Measurements from ENCODE around the gene SLC4A3. TPM values are rescaled to one million over a fixed set of nuclear protein-coding genes. Genes with fewer than 3 reads are reported as not detected.

Gene SLC4A3
- total RNA-seq, 4 donors from 2014 or later: 2.3 to 29.4 (median 3.5) TPM

GRCh38 chr2:219613461-219614070 lies 13.9 kb upstream of the SLC4A3 start:
- no peaks in the 10 kb centered on the region for H3K36me3 ChIP-seq

DNA sequence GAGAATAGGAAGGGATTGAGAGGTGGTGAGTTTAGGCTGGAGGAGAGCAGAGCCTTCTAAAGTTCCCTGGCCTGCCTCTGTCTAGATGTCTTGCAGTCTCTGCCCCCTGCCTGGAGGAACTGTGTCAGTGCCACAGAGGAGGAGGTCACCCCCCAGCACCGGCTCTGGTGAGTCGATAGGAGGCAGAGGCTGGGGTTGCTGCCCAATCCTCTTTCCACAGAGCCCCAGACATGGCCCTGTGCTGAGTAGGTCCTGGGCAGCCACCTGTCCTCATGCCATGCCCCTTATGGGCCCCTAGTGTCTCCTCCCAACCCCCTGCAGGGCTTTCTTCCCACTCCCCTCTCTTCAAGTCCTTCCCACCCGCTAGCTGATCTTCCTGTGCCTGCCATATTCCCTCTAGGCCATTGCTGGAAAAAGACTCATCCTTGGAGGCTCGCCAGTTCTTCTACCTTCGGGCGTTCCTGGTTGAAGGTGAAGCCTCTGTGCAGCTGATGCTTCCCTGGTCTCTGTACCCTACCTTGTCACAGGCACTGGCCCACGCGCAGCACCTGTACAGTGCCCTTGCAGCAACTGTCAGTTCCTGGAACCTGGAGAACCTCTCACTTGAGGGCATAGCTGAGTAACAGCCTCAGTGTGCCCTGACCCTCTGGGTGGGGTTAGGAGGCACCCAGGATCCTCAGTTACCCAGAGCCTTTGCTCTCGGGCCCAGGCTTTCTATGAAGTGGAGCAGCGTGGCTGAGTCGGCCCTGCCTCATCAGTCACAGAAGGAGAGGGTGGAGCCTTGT lies 13.2 kb upstream of the SLC4A3 start:
- H3K4me1 ChIP-seq: peaks cover 0 to 2% of the 10 kb centered on the region in 2 donors
- H3K27ac ChIP-seq: no peak overlapping the region
- no peaks in the 10 kb centered on the region for H3K9me3 ChIP-seq
- H3K4me3 ChIP-seq: no peak overlapping the region
- H3K36me3 ChIP-seq: no peaks in the 10 kb centered on the region
- intact Hi-C loops (cut with DNase I; ENCODE audit: low total_unique reads): no loop called here
- no peak for TF ChIP-seq CTCF (IDR thresholded peaks at IDR 0.05)
- no peak for TF ChIP-seq POLR2A (IDR thresholded peaks at IDR 0.05)
- no peaks in the 10 kb centered on the region for H3K27me3 ChIP-seq
- DNase-seq: no peak

More at GRCh38 chr2:219613461-219614070, 13.9 kb upstream of the SLC4A3 start:
- Histone ChIP-seq H3K27ac (no peak overlapping the region), H3K27me3 (no peaks in the 10 kb centered on the region), H3K4me3 (no peak overlapping the region), H3K9me3 (no peaks in the 10 kb centered on the region), H3K4me1 (peaks cover 0 to 6% of the 10 kb centered on the region in 2 donors)
- DNase-seq: no peak
- no peak for TF ChIP-seq POLR2A (IDR thresholded peaks at IDR 0.05)
- TF ChIP-seq CTCF (IDR thresholded peaks at IDR 0.05): no peak
- intact Hi-C loops (cut with DNase I; ENCODE audit: low total_unique reads): no loop called here

GRCh38 chr2:219615036-219615435 lies 12.4 kb upstream of the SLC4A3 start:
- Histone ChIP-seq H3K27me3 (no peaks in the 10 kb centered on the region), H3K4me3 (no peak overlapping the region), H3K27ac (no peak overlapping the region), H3K4me1 (no peaks in the 10 kb centered on the region), H3K9me3 (no peaks in the 10 kb centered on the region), H3K36me3 (no peaks in the 10 kb centered on the region)
- no peak for DNase-seq
- TF ChIP-seq POLR2A (IDR thresholded peaks at IDR 0.05): no peak
- intact Hi-C loops (cut with DNase I; ENCODE audit: low total_unique reads): no loop called here

GRCh38 chr2:219615894-219616293 lies 11.5 kb upstream of the SLC4A3 start:
- H3K27ac ChIP-seq: no peak overlapping the region
- no peaks in the 10 kb centered on the region for H3K36me3 ChIP-seq
- H3K4me3 ChIP-seq: no peak overlapping the region
- H3K9me3 ChIP-seq: no peaks in the 10 kb centered on the region
- no peaks in the 10 kb centered on the region for H3K27me3 ChIP-seq
- TF ChIP-seq CTCF (IDR thresholded peaks at IDR 0.05): no peak
- no peak for TF ChIP-seq POLR2A (IDR thresholded peaks at IDR 0.05)
- intact Hi-C loops (cut with DNase I; ENCODE audit: low total_unique reads): no loop called here
- DNase-seq: no peak
- H3K4me1 ChIP-seq: no peaks in the 10 kb centered on the region

DNA sequence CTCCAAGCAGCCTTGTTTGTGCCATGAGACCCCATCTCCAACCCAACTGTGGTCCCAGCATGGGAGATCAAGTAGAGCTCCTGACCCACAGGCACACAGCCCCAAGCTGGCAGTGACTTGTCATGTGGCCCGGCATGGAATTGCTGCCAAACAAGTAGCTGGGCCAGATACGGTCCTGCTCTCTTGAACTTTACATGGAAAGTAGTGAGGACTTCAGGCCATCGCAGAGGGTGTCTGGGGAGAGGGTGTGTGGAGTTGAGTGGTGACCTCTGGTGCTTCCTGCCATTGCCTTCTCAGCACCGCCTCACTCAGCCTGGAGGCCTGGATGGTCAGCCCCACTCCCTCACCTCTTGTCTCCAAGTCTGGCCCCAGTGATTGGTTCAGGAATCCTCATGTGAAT lies 10.9 kb upstream of the SLC4A3 start:
- intact Hi-C loops (cut with DNase I; ENCODE audit: low total_unique reads): no loop called here
- TF ChIP-seq POLR2A (IDR thresholded peaks at IDR 0.05): no peak
- no peak for TF ChIP-seq CTCF (IDR thresholded peaks at IDR 0.05)
- H3K36me3 ChIP-seq: no peaks in the 10 kb centered on the region
- H3K4me1 ChIP-seq: no peaks in the 10 kb centered on the region
- no peak overlapping the region for H3K27ac ChIP-seq
- no peak overlapping the region for H3K4me3 ChIP-seq
- DNase-seq: no peak
- no peaks in the 10 kb centered on the region for H3K27me3 ChIP-seq
- H3K9me3 ChIP-seq: no peaks in the 10 kb centered on the region

Data from uterus (tissue), 4 donors.